AG04449 (cell line): ENCODE measurements around the gene HS3ST3A1.

Experiments used
- CTCF ChIA-PET: fragments of 350-600 bp; formaldehyde crosslinking; extraction: SDS; loops from one replicate; lab custom pipeline; 2021; ENCODE audit warnings: antibody characterized with exemption; lab: Yijun Ruan, JAX
- POLR2A ChIA-PET: fragments of 400-600, 350-600 bp; formaldehyde crosslinking; extraction: SDS; loops from one replicate; lab custom pipeline; 2020; ENCODE audit warnings: antibody characterized with exemption, inconsistent platforms; lab: Yijun Ruan, JAX
- DNase-seq: peaks from one replicate; pipeline ENCODE4 v3.0.0-alpha.2; 2010; ENCODE audit warnings: low read depth, low spot score
- H3K4me3 ChIP-seq: 2 replicates; pipeline ENCODE4 v1.5.1; 2011; ENCODE audit warnings: low read depth, mild to moderate bottlenecking, control low read depth, low read length
- TF ChIP-seq, protein P1 (sequence below): IDR thresholded peaks from one replicate; pipeline ENCODE4 v1.5.1; 2011; ENCODE audit warnings: mild to moderate bottlenecking, moderate library complexity, low read length, control low read depth, inconsistent platforms; ENCODE audit not compliant: insufficient read depth; ENCODE audit errors: missing control alignments

The HS3ST3A1 gene

DNA sequence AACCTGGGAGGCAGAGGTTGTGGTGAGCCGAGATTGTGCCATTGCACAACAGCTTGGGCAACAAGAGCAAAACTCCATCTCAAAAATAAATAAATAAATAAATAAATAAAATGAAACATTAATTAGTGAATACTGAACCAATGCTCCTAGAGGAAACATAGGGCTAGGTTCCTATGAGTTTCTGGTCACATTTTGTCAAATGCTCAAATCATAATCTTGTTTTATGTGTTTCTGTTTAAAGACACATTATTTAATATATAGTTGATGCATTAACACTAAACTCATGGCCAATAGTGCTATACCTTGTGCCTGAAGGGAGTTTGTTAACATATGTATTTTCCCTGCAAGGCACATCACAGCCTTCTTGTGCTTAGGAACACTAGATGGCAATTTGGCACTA, 66.8 kb downstream of the HS3ST3A1 start:
- no peak for DNase-seq
- no peak overlapping the region for H3K4me3 ChIP-seq
- ChIA-PET POLR2A (no interaction called here), CTCF (interaction anchor here (1.2 to 2.2 kb wide), 2 partner anchors 28 to 198 kb away, joined by 3 to 5 read pairs; no protein-coding TSS in a partner anchor)
- TF ChIP-seq, protein P1, sequence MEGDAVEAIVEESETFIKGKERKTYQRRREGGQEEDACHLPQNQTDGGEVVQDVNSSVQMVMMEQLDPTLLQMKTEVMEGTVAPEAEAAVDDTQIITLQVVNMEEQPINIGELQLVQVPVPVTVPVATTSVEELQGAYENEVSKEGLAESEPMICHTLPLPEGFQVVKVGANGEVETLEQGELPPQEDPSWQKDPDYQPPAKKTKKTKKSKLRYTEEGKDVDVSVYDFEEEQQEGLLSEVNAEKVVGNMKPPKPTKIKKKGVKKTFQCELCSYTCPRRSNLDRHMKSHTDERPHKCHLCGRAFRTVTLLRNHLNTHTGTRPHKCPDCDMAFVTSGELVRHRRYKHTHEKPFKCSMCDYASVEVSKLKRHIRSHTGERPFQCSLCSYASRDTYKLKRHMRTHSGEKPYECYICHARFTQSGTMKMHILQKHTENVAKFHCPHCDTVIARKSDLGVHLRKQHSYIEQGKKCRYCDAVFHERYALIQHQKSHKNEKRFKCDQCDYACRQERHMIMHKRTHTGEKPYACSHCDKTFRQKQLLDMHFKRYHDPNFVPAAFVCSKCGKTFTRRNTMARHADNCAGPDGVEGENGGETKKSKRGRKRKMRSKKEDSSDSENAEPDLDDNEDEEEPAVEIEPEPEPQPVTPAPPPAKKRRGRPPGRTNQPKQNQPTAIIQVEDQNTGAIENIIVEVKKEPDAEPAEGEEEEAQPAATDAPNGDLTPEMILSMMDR = no peak

DNA sequence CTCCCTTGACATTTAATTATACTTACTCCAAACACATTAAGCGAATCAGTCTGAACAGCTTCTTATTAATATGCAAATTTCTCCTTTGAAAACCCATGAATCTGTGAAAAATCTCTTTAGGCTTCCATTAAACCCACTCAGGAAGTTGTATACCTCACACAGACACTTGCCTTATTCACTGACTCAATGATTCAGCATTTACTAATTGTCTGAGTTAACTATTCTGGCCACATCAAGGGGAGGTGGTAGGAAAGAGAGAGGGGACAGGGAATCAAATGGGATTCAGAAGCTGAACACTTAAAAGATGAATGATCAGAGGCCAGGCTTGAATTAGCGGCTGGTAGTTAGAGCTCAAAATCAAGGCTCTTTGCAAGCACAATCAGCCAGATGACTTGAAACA, 70.0 kb downstream of the HS3ST3A1 start:
- DNase-seq = no peak
- CTCF ChIA-PET = interaction anchor here (1.2 kb wide), 1 partner anchor 195 kb away, joined by 3 read pairs; no protein-coding TSS in a partner anchor
- TF ChIP-seq, protein P1 = no peak
- H3K4me3 ChIP-seq = no peak overlapping the region
- POLR2A ChIA-PET = interaction anchor here (1.0 kb wide), 1 partner anchor 18 kb away, joined by 3 read pairs; no protein-coding TSS in a partner anchor

DNA sequence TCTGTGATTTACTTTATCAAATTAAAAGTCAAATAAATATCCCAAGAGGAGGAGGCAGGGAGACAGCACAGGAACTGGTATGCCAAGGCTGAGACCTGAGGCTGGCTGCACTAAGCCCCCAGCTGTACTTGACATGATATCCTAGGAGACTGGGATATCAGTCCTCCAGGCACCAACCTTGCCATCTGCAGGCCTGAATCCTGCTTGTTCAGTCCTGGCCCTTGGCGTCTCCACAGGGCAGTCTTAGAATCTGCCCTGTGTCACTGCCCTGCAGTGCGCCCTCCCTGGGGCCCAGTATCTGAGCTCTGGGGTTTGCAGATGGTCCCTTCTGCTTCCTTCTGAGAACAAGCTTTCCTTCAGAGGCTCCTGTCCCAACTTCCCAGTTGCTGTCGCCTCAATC, 75.9 kb downstream of the HS3ST3A1 start:
- ChIA-PET POLR2A (interaction anchor here (0.6 kb wide), 1 partner anchor 11 kb away, joined by 3 read pairs; no protein-coding TSS in a partner anchor), CTCF (interaction anchor here (0.6 kb wide), 1 partner anchor 188 kb away, joined by 5 read pairs; no protein-coding TSS in a partner anchor)
- no peak overlapping the region for H3K4me3 ChIP-seq
- TF ChIP-seq, protein P1 = no peak
- DNase-seq = no peak

DNA sequence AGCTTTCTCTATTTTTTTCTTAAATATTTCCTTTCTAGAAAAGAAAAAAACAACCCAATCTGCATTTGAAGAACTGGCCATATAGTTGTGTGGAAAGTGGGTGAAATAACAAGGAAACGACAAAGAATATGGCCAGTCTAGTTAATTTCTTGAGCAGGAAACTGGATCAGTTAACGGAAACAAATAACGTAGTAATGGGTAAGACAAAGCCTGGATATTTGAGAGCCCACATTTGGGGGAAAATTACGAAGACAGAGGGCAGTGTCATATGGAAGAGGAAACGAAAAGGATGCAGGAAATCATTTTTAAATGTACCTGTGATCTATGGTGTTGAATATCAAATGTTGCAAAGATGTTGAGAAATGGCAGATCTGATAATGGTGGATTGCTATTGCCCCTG, 78.6 kb downstream of the HS3ST3A1 start:
- ChIA-PET CTCF (interaction anchor here (0.9 to 1.2 kb wide), 2 partner anchors 14 to 90 kb away, joined by 3 read pairs; no protein-coding TSS in a partner anchor), POLR2A (no interaction called here)
- no peak overlapping the region for H3K4me3 ChIP-seq
- TF ChIP-seq, protein P1 = no peak
- DNase-seq = no peak

GRCh38 chr17:13522749-13523148, 79.0 kb downstream of the HS3ST3A1 start:
- no peak overlapping the region for H3K4me3 ChIP-seq
- DNase-seq = no peak
- CTCF ChIA-PET = interaction anchor here (0.9 kb wide), 1 partner anchor 90 kb away, joined by 3 read pairs; no protein-coding TSS in a partner anchor
- TF ChIP-seq, protein P1 = no peak
- POLR2A ChIA-PET = no interaction called here

- TF ChIP-seq, protein P1 = no peak
- CTCF ChIA-PET = no interaction called here
- H3K4me3 ChIP-seq = no peak overlapping the region
- POLR2A ChIA-PET = no interaction called here
- DNase-seq = no peak
These were observed 79.9 kb downstream of the HS3ST3A1 start for GRCh38 chr17:13521784-13522183.
